DND-41 (cell line): ENCODE measurements around the gene MITF.

Experiments used
- CTCF ChIP-seq: IDR thresholded peaks from 2 replicates; pipeline ENCODE4 v1.5.1; 2012; ENCODE audit warnings: borderline replicate concordance, low read length, moderate library complexity, mild to moderate bottlenecking; ENCODE audit not compliant: poor library complexity, severe bottlenecking; ENCODE audit errors: extremely low read depth
- EZH2 ChIP-seq: IDR thresholded peaks from 3 replicates; pipeline ENCODE4 v1.6.1; 2012; ENCODE audit warnings: borderline replicate concordance, low read depth, mild to moderate bottlenecking, moderate library complexity, low read length, inconsistent platforms; ENCODE audit not compliant: severe bottlenecking

- TF ChIP-seq CTCF (no peak), EZH2 (no peak)
Observed at GRCh38 chr3:69743975-69744906, 5.0 kb downstream of the MITF start.
